HUES64 (cell line): ENCODE results near the gene NHERF1.

Experiments
- H3K27ac ChIP-seq: 2 replicates; pipeline ENCODE4 v1.7.0; 2013; ENCODE audit warnings: low read depth, low read length, inconsistent platforms
- H3K27me3 ChIP-seq: 2 replicates; pipeline ENCODE4 v1.6.1; 2013; ENCODE audit warnings: mild to moderate bottlenecking, low read length; ENCODE audit not compliant: insufficient read depth
- H3K36me3 ChIP-seq: 2 replicates; pipeline ENCODE4 v1.6.1; 2013; ENCODE audit warnings: mild to moderate bottlenecking, low read length; ENCODE audit not compliant: insufficient read depth
- H3K4me1 ChIP-seq: 2 replicates; pipeline ENCODE4 v1.6.1; 2013; ENCODE audit warnings: mild to moderate bottlenecking, low read length, moderate library complexity; ENCODE audit not compliant: insufficient read depth
- H3K4me3 ChIP-seq: 2 replicates; pipeline ENCODE4 v1.5.1; 2013; ENCODE audit warnings: mild to moderate bottlenecking, low read length, moderate library complexity
- H3K9ac ChIP-seq: 2 replicates; pipeline ENCODE4 v1.6.1; 2013; ENCODE audit warnings: mild to moderate bottlenecking, low read depth, low read length
- H3K9me3 ChIP-seq: 2 replicates; pipeline ENCODE4 v1.6.1; 2013; ENCODE audit warnings: low read depth, low read length; ENCODE audit not compliant: insufficient read depth
- WGBS: fragments of 150-250, 120-280 bp; methylation state at CpG from one replicate; pipeline ENCODE4 v1.1.7; 2013; ENCODE audit warnings: missing lambda C conversion rate; 5-methylcytosine and 5-hydroxymethylcytosine counted together

NHERF1 gene

GRCh38 chr17:74815067-74815466 is 66.6 kb downstream of the NHERF1 start:
- peaks cover 9% of the 10 kb centered on the region; the same call in 1 of the 2 replicates for H3K36me3 ChIP-seq
- 94% methylated on average over 7 of the region's 7 CpGs for WGBS
- peaks cover 3% of the 10 kb centered on the region; the same call in 1 of the 2 replicates for H3K4me1 ChIP-seq
- H3K27ac ChIP-seq: no peak overlapping the region
- no peaks in the 10 kb centered on the region for H3K27me3 ChIP-seq
- H3K9me3 ChIP-seq: no peaks in the 10 kb centered on the region
- H3K4me3 ChIP-seq: no peak overlapping the region
- no peak overlapping the region for H3K9ac ChIP-seq

DNA sequence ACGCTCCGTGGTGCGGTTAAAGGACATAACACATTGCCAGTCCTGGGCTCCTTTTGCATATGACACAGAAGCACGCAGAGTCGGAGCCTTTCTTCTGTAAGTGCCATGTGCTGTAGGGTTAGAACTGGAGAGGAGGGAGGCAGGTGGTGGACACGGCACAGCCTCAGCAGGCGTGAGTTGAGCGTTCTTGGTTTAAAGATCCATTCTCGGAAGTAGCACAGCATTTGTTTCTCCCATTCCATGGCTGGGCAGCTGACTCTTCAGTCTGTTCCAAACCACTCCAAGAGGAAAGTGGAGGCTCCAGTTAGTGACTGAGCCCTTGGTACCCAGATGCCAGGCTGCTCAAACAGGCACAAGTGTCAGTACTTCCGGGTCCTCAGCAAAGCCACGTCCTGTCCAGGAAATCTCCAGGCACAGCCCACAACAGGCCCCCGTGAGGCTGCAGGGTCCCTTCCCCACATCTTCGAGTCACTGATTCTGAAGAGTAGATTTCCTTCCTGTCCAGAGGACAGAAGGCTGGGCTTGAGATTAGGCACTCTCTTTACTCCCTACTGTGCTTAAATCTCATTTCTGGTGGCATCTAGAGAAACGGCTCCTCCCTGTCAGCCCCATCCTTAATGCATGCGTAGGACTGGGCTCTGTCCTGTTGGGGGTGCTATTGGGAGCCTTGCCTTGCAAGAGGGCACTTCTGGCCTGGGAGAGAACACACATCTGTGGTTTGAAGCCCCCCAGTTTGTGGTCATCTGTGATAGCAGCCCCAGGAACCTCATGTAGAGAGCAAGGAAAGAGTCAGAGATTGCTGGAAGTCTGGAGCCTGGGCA is 67.3 kb downstream of the NHERF1 start:
- no peak overlapping the region for H3K27ac ChIP-seq
- WGBS: 84% methylated on average over 15 of the region's 15 CpGs

DNA sequence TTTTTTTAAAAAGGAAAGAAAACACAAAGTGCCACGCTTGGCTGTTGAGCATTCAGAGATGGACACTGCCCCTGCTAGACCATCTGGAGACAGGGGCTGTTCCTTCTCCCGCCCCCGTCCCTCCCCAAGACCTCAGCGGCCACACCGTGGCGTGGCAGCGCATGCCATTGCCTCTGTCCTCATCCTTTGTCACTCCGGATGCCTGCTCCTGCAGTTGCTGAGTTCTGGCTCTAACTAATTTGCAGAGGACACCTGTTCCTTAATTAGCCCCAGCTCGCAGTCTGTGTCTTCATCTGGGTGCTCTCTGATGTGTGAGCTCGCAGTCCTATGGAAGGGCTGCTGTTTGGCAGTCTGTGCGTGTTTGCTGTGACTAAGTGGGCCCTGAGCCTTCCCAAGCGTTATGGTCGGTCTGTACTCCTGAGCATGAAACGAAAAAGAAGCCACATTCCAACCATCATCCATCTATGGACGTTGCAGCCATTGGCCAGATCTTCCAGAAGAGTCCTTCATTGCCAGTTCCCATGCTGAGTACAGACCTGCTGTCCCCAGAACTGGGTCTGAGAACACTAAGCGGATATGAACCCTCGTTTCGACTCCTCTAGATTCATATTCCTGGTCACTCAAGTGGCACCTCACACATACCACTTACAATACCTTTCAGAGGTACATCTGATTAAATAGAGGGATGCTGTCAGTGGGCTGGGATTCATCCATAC is 68.6 kb downstream of the NHERF1 start:
- Histone ChIP-seq H3K27ac (no peak overlapping the region), H3K27me3 (no peaks in the 10 kb centered on the region), H3K36me3 (0 out of 2 replicates have a peak, but pooled peaks cover 7% of the 10 kb centered on the region), H3K9ac (no peak overlapping the region), H3K4me3 (no peak overlapping the region), H3K9me3 (no peaks in the 10 kb centered on the region), H3K4me1 (peaks cover under 1% of the 10 kb centered on the region; the same call in 1 of the 2 replicates)
- WGBS: 90% methylated on average over 18 of the region's 18 CpGs

More for the DNA sequence above, 67.3 kb downstream of the NHERF1 start:
- Histone ChIP-seq H3K36me3 (0 out of 2 replicates have a peak, but pooled peaks cover 7% of the 10 kb centered on the region), H3K27me3 (no peaks in the 10 kb centered on the region), H3K4me1 (peaks cover 3% of the 10 kb centered on the region; the same call in 1 of the 2 replicates), H3K4me3 (no peak overlapping the region), H3K9ac (no peak overlapping the region), H3K9me3 (no peaks in the 10 kb centered on the region)

GRCh38 chr17:74818291-74818938 is 70.0 kb downstream of the NHERF1 start:
- H3K4me3 ChIP-seq: no peak overlapping the region
- no peaks in the 10 kb centered on the region for H3K27me3 ChIP-seq
- H3K27ac ChIP-seq: no peak overlapping the region
- no peaks in the 10 kb centered on the region for H3K9me3 ChIP-seq
- H3K9ac ChIP-seq: no peak overlapping the region; the same call in 1 of the 2 replicates
- H3K36me3 ChIP-seq: 0 out of 2 replicates have a peak, but pooled peaks cover 7% of the 10 kb centered on the region
- H3K4me1 ChIP-seq: no peaks in the 10 kb centered on the region
- 93% methylated on average over 16 of the region's 16 CpGs for WGBS
